Measurements from ENCODE around the gene ADAMTSL1.
"Not testable (repeated sequence)": the region's sequence is repeated elsewhere in the genome, so short reads cannot be mapped to it uniquely, and the experiment has no call there.

The ADAMTSL1 gene

DNA sequence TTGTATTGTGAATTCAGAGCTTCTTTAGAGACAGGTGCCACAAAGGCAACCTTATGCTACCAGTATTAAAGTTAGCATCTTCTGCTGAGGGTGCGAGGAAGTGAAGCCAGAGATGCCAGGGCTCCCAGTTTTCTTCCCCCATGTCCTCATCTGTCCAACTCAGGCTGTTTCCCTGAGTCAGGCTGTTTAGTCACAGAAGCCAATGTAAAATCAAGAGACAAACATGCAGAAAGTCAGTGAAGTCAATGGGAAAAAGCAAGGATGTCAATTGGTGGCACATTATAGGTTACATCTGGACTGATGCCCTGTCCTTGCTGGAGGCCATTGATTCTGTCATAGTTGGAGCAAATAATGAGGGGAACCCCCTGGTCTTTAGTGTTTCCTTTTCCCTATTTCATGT, 390.6 kb downstream of the ADAMTSL1 start:
- no peak for DNase-seq (ENCODE audit: low spot score)

DNA sequence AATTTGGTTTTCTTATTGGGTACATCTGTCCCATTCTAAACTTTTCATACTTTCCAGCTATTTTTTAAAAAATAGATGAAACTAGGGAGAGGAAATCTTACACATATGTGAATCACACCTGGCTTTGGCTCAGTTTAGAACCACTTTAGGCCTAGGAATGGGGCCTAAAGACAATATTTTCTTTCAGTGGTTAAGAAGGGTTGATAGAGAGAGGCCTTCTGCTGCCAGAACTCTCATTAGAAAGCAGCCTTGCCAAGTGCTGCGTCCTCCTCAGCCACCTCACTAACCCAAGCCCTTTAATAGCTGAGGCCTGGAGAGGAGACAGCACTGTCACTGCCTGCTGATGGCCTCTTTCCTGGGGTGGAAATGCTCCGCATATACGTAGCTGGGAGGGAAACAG, 391.6 kb downstream of the ADAMTSL1 start:
- no peak for DNase-seq (ENCODE audit: low spot score)

DNA sequence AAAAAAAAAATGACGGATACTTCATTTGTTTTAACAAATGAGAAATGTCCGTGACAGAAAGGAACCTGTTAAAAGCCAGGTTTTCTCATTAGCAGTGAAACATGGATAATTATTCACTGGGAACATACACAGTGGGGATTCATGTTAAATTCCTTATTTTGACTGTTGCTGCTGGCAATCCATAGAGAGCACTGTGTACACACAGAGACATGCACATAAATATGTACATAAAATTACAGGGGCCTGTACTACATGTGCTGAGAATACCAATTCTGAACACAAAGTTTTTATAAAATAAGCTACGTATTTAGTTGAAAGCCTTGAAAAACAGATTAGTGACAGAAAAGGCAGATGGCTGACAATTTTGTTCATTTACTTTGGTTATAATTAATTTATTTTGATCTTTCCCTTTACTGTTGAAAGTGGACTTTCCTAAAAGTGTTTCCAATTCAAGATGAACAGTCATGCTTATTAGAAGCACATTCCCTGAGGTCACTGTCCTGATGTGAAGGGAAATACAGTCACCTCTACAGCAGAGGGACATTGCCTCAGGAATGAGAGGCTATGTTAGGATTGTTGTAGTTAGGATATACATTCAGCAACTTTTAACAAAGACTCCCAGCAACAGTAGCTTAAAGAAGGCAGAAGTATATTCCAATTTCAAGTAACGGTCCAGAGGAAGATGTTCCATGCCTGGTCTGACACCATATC, 392.3 kb downstream of the ADAMTSL1 start:
- DNase-seq (ENCODE audit: low spot score): no peak

- no peak for DNase-seq (ENCODE audit: low spot score)
Measured at GRCh38 chr9:18869725-18870124, 395.8 kb downstream of the ADAMTSL1 start.

DNA sequence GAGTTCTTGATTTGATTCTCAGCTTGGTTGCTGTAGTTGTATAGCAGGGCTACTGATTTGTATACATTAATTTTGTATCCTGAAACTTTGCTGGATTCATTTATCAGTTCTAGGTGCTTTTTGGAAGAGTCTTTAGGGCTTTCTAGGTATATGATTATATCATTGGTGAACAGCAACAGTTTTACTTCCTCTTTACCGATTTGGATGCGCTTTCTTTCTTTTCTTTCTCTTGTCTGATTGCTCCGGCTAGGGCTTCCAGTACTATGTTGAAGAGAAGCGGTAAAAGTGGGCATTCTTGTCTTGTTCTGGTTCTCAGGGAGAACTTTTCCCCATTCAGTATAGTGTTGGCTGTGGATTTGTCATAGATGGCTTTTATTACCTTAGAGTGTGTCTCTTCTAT, 400.1 kb downstream of the ADAMTSL1 start:
- DNase-seq (ENCODE audit: low spot score): no peak

DNA sequence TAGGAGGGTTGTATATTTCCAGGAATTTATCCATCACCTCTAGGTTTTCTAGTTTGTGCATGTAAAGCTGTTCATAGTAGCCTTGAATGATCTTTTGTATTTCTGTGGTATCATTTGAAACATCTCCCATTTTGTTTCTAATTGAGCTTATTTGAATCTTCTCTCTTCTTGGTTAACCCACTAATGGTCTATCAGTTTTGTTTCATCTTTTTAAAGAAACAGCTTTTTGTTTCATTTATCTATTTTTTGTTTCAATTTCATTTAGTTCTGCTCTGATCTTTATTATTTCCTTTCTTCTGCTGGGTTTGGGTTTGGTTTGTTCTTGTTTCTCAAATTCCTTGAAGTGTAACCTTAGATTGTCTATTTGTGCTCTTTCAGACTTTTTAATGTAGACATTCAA, 401.0 kb downstream of the ADAMTSL1 start:
- DNase-seq (ENCODE audit: low spot score): not testable (repeated sequence)

- no peak for DNase-seq (ENCODE audit: low spot score)
Measured at GRCh38 chr9:18877984-18878383, 404.0 kb downstream of the ADAMTSL1 start.

- no peak for DNase-seq (ENCODE audit: low spot score)
Measured at GRCh38 chr9:18881758-18882157, 407.8 kb downstream of the ADAMTSL1 start.

DNA sequence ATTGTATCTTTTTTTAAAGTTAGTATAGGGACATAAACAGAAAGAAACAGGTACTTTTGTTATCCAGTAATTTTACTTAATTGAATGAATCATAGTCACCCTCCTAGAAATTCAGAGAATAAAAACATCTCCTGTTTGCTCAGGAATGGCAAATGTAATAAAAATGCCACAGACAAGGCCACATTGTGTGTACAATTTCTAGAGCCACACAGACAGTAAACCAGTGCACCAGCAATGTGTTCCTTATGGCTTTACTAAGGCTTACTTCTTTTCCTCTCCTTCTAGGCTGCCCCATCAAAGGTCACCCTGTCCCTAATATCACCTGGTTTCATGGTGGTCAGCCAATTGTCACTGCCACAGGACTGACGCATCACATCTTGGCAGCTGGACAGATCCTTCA, 413.6 kb downstream of the ADAMTSL1 start:
- DNase-seq (ENCODE audit: low spot score): no peak

GRCh38 chr9:18888290-18888689, 414.3 kb downstream of the ADAMTSL1 start:
- no peak for DNase-seq (ENCODE audit: low spot score)

GRCh38 chr9:18889550-18889949, 415.6 kb downstream of the ADAMTSL1 start:
- DNase-seq (ENCODE audit: low spot score): no peak

- no peak for DNase-seq (ENCODE audit: low spot score)
Measured at GRCh38 chr9:18890372-18890771, 416.4 kb downstream of the ADAMTSL1 start.

DNA sequence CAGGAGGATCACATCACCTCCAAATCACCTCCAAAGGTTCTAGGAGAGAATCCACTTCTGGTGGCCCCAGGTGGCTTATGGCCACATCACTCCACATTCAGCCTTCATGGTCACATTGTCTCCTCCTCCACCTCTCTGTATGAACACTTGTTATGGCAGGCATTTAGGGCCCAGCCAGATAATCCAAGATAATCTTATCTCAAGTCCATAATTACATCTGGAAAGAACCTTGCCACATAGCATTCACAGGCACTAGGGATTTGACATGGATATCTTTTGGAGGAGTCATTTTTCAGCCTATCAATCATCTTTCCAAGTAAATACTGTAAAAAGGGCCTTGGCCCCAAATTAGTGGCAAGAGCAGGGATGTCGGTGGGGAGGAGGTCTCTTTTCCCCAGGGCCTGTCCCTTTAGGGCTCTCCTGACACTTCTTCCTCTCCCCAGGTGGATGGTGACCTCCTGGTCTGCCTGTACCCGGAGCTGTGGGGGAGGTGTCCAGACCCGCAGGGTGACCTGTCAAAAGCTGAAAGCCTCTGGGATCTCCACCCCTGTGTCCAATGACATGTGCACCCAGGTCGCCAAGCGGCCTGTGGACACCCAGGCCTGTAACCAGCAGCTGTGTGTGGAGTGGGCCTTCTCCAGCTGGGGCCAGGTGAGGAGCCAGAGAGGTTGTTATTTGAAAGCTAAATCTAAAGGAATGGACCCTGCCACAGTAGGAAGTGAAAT, 418.2 kb downstream of the ADAMTSL1 start:
- DNase-seq (ENCODE audit: low spot score): no peak

- DNase-seq (ENCODE audit: low spot score): no peak
Measured at GRCh38 chr9:18893046-18893445, 419.1 kb downstream of the ADAMTSL1 start.

- no peak for DNase-seq (ENCODE audit: low spot score)
Measured at GRCh38 chr9:18893491-18893890, 419.5 kb downstream of the ADAMTSL1 start.

DNA sequence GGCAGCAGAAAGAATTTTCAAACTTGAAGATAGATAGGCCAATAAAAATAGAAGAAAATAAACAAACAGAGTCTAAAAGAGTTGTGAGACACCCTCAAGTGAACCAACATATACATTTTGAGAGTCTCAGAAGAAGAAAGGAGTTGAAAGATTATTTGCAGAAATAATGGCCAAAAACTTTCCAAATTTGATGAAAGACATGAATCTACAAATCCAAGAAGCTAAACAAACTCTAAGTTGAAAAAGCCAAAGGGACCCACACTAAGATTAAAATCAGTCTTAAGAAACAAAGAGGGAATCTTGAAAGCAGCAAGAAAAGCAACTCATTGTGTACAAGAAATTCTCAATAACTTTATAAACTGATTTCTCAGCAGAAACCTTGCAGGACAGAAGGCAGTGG, 422.1 kb downstream of the ADAMTSL1 start:
- no peak for DNase-seq (ENCODE audit: low spot score)

- no peak for DNase-seq (ENCODE audit: low spot score)
Measured at GRCh38 chr9:18896531-18897179, 422.7 kb downstream of the ADAMTSL1 start.

DNA sequence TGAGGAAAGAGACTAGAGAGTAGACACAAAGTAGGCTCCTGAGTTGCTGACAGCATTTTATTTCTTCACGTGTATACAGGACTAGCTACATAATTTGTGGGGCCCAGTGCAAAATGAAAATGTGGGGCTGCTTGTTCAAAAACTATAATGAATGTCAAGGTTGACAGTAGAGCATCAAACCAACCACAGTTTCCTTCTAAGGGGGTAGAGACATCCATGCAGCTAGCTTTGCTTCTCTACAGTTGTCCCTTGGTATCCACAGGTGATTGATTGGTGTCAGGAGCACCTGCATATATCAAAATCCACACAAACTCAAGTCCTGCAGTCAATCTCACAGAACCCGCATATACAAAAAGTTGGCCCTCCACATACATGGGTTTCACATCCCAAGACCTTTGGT, 429.5 kb downstream of the ADAMTSL1 start:
- no peak for DNase-seq (ENCODE audit: low spot score)

DNA sequence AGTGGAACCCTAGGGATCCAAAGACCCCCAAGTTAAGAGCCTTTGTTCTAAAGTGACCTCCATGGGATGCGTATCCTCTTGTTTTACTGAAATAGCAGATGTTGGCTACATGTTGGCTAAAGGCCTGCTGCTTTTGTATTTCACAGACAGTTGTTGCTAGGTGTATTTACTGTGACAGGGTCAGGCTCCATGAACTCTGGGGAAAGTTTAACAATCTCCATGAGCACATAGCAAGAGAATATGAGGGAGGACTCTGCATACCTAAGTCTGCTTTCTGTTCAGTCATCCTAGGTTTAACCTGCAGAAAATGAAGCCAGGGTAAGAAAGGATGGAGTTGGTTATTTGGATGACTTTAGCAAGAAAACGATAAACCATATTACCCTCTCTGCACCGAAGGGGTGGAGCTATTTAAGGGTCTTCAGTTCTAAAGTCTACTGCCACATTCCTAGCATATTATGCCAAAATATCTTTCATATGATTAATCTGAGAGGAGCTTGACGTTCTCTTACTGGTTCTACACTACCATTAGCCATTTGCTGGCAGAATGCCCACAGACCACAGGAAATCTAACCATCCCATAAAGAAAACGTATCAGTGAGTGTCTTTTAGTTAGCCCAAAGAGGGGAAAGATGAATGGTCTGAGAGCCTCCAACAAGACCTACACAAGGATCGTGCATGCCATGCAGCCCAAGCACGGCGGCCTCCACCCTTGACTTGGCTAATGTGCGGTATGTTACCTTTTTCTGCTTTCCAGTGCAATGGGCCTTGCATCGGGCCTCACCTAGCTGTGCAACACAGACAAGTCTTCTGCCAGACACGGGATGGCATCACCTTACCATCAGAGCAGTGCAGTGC, 431.3 kb downstream of the ADAMTSL1 start:
- DNase-seq (ENCODE audit: low spot score): no peak

GRCh38 chr9:18905883-18906629, 432.1 kb downstream of the ADAMTSL1 start:
- DNase-seq (ENCODE audit: low spot score): no peak

DNA sequence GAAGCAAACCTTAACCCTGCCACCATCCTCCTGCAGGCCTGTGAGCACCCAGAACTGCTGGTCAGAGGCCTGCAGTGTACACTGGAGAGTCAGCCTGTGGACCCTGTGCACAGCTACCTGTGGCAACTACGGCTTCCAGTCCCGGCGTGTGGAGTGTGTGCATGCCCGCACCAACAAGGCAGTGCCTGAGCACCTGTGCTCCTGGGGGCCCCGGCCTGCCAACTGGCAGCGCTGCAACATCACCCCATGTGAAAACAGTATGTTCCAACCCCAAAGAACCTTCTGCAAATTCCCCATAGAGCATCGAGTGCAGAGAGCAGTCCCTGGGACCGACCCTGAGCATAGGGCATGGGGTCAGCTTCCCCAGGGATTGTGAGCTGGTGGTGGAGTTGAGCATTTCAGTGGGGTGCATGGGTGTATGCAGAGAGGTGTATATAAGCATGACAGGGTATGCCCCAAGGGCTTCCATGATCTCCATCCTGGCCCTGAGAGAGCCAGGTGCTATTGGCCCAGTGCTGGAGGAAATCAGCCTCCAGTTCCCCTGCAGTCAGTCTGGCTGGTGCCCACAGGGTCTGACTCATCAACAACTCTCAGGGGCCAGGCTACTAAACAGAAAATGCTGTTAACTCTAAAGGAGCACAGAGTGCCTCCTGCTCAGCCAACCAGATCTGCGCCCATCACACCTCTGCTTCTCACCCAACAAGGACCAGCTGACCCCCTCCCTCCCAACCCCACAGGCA, 432.9 kb downstream of the ADAMTSL1 start:
- no peak for DNase-seq (ENCODE audit: low spot score)
